ENCODE results near the gene ZBTB45. TPM values are rescaled to one million over a fixed set of nuclear protein-coding genes. Genes with fewer than 3 reads are reported as not detected.

Gene ZBTB45
- total and polyA plus RNA-seq, 2 donors (not counting 3 experiments of a cell fraction or from before 2014, with no cell fraction given), result 17.8 to 21.8 TPM

GRCh38 chr19:58480481-58480830 is 39.2 kb downstream of the ZBTB45 start:
- H3K9me3 ChIP-seq (replicated peaks; ENCODE audit: control insufficient read depth, insufficient read depth, low read length), result no peaks in the 10 kb centered on the region
- no peaks in the 10 kb centered on the region for H3K9me1 ChIP-seq (replicated peaks; ENCODE audit: control insufficient read depth, extremely low read depth, insufficient read depth, low read length)
- ChIA-PET CTCF (no interaction called here), POLR2A (no interaction called here)
- DNase-seq (ENCODE audit: low read depth, low spot score) (no peak), FAIRE-seq (no peak)
- dilution Hi-C loops (cut with MboI; ENCODE audit: extremely low pct_ligation_motif_present, low sequenced_read_pairs), result no loop called here
- intact Hi-C loops (cut with micrococcal nuclease), result no loop called here
- no peaks in the 10 kb centered on the region for H3K79me2 ChIP-seq (ENCODE audit: control insufficient read depth, insufficient read depth, low read length)
- no peak overlapping the region for H3K4me3 ChIP-seq (replicated peaks in 1 of 3; ENCODE audit: insufficient read depth in 1 of 3, low read depth in 1 of 3, low read length in 3 of 3)
- H3K36me3 ChIP-seq (ENCODE audit: control insufficient read depth in 2 of 2, extremely low read depth in 1 of 2, insufficient read depth in 2 of 2, low read length in 2 of 2), result no peaks in the 10 kb centered on the region
- no peak for TF ChIP-seq JUN (IDR thresholded peaks at IDR 0.05; ENCODE audit: borderline replicate concordance, insufficient read depth, insufficient read length, low read depth)
- H3K4me2 ChIP-seq (ENCODE audit: insufficient read depth, low read length), result no peak overlapping the region
- peaks cover 3% of the 10 kb centered on the region for H3K4me1 ChIP-seq (ENCODE audit: control insufficient read depth, extremely low read depth, insufficient read depth, low read length)
- no peaks in the 10 kb centered on the region for H3K27me3 ChIP-seq (ENCODE audit: control insufficient read depth in 2 of 2, insufficient read depth in 2 of 2, low read length in 2 of 2)
- H4K20me1 ChIP-seq (replicated peaks; ENCODE audit: control insufficient read depth, extremely low read depth, insufficient read depth, low read length), result no peaks in the 10 kb centered on the region
- no TSS peak for BruUV-seq (replicated peaks)
- H3K9ac ChIP-seq (replicated peaks; ENCODE audit: extremely low read depth, insufficient read depth, low read length), result no peak overlapping the region
- H3K27ac ChIP-seq (ENCODE audit: insufficient read depth, low read depth, low read length), result no peak overlapping the region
- H2AFZ ChIP-seq (ENCODE audit: low read depth, low read length), result no peak overlapping the region

GRCh38 chr19:58479736-58480480 is 39.7 kb downstream of the ZBTB45 start:
- no peaks in the 10 kb centered on the region for H3K27me3 ChIP-seq (ENCODE audit: control insufficient read depth in 2 of 2, insufficient read depth in 2 of 2, low read length in 2 of 2)
- FAIRE-seq (no peak), DNase-seq (ENCODE audit: low read depth, low spot score) (no peak)
- H3K4me3 ChIP-seq (replicated peaks in 1 of 3; ENCODE audit: insufficient read depth in 1 of 3, low read depth in 1 of 3, low read length in 3 of 3), result no peak overlapping the region
- intact Hi-C loops (cut with micrococcal nuclease) (no loop called here), dilution Hi-C loops (cut with MboI; ENCODE audit: extremely low pct_ligation_motif_present, low sequenced_read_pairs) (no loop called here)
- BruUV-seq (replicated peaks), result no TSS peak
- ChIA-PET POLR2A (no interaction called here), CTCF (no interaction called here)
- H3K79me2 ChIP-seq (ENCODE audit: control insufficient read depth, insufficient read depth, low read length), result no peaks in the 10 kb centered on the region
- H3K9me3 ChIP-seq (replicated peaks; ENCODE audit: control insufficient read depth, insufficient read depth, low read length), result no peaks in the 10 kb centered on the region
- no peaks in the 10 kb centered on the region for H3K9me1 ChIP-seq (replicated peaks; ENCODE audit: control insufficient read depth, extremely low read depth, insufficient read depth, low read length)
- H2AFZ ChIP-seq (ENCODE audit: low read depth, low read length), result no peak overlapping the region
- peaks cover 9% of the 10 kb centered on the region for H3K4me1 ChIP-seq (ENCODE audit: control insufficient read depth, extremely low read depth, insufficient read depth, low read length)
- no peak overlapping the region for H3K4me2 ChIP-seq (ENCODE audit: insufficient read depth, low read length)
- no peak for TF ChIP-seq GATA2 (IDR thresholded peaks at IDR 0.05; ENCODE audit: insufficient read depth, insufficient read length, low read depth, low read length)
- TF ChIP-seq EZH2 (IDR thresholded peaks at IDR 0.05; ENCODE audit: borderline replicate concordance, low read depth, low read length, severe bottlenecking), result no peak
- TF ChIP-seq POLR2A (IDR thresholded peaks at IDR 0.05; ENCODE audit: low read depth, low read length), result no peak
- no peak for TF ChIP-seq POLR2AphosphoS5 (IDR thresholded peaks at IDR 0.05; ENCODE audit: insufficient read depth, low read depth, low read length)
- TF ChIP-seq MAX (IDR thresholded peaks at IDR 0.05; ENCODE audit: insufficient read depth, insufficient read length), result no peak
- TF ChIP-seq FOS (IDR thresholded peaks at IDR 0.05; ENCODE audit: borderline replicate concordance, insufficient read depth, low read length), result no peak
- no peak for TF ChIP-seq JUN (IDR thresholded peaks at IDR 0.05; ENCODE audit: borderline replicate concordance, insufficient read depth, insufficient read length, low read depth)
- TF ChIP-seq MYC (IDR thresholded peaks at IDR 0.05; ENCODE audit: low read depth, low read length), result no peak
- TF ChIP-seq CTCF (IDR thresholded peaks at IDR 0.05; ENCODE audit: extremely low read depth in 1 of 2, insufficient read depth in 1 of 2, low read depth in 1 of 2, low read length in 2 of 2), result no peak
- no peak overlapping the region for H3K9ac ChIP-seq (replicated peaks; ENCODE audit: extremely low read depth, insufficient read depth, low read length)
- no peaks in the 10 kb centered on the region for H3K36me3 ChIP-seq (ENCODE audit: control insufficient read depth in 2 of 2, extremely low read depth in 1 of 2, insufficient read depth in 2 of 2, low read length in 2 of 2)
- no peaks in the 10 kb centered on the region for H4K20me1 ChIP-seq (replicated peaks; ENCODE audit: control insufficient read depth, extremely low read depth, insufficient read depth, low read length)
- no peak overlapping the region for H3K27ac ChIP-seq (ENCODE audit: insufficient read depth, low read depth, low read length)
